NCI-H460 (cell line): ENCODE results near the gene KLRF1. TPM values are rescaled to one million over a fixed set of nuclear protein-coding genes. Genes with fewer than 3 reads are reported as not detected.
A peak's percentile ranks its signal among the peaks of the same experiment; 100 is the strongest.

Source experiments
- DNase-seq: peaks from one replicate; pipeline ENCODE4 v3.0.0-alpha.2; 2016; ENCODE audit warnings: low read depth; ENCODE audit errors: extremely low read depth
- total RNA-seq: library from RNA; depleted of rRNA; stranded (reverse); fragments of >200 nt; shearing (Covaris generic); gene quantifications from 2 replicates; pipeline ENCODE4 v1.2.3, GENCODE V29; 2014

KLRF1 gene
- total RNA-seq, 1 experiment from 2014 or later, result 0.22 TPM

DNA sequence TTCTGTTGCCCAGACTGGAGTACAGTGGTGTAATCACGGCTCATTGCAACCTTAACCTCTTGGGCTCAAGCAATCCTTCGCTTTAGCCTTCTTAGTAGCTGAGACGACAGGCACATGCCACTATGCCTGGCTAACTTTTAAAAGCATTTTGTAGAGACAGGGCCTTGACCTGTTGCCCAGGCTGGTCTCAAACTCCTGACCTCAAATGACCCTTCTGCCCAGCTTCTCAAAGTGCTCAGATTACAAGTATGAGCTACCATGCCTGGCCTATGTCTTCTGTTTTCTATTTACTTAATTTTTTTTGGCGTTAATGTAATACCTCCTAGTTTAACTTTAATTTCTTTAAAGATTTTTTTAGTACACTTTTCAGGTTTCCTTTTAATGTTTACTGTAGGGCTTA lies 20.6 kb upstream of the KLRF1 start:
- DNase-seq, result no peak

DNA sequence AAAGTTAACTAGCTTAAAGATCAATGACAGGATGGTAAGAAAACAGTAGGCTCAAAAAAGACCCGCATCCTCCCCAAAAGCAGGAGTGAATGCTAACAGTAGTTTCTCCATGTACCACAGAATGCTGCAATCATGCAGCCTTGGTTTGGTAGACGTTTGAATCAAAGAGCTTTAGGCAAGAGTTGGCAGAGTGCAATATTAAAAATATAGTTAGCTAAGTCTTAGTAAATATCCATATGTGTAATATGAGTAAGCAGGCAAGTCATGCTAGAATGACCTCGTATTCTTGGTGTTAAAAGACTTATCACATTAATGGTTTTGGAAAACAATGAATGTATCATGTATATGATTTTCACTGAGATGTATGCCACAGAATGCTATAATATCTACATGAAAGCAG lies 18.8 kb upstream of the KLRF1 start:
- DNase-seq, result no peak

- no peak for DNase-seq
These were observed 17.9 kb upstream of the KLRF1 start for GRCh38 chr12:9809338-9809737.

DNA sequence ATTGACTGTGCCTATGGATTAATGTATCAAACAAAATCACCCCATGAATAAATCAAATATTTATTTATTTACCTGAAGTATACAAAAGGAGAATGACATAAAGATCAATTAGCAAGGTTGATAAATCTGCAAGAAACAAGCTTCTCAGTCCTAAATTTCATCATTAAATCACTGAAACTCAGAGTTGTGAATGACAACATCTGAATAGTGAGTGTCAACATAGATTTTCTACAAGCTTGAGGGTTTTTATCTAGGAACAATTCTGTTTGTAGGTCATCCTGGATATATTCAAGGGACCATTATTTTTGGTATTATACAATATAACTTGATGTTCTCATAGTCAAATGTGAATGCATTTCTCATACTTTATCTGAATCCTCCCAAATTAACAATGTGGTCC lies 17.4 kb upstream of the KLRF1 start:
- DNase-seq, result no peak

GRCh38 chr12:9810671-9811070 lies 16.6 kb upstream of the KLRF1 start:
- DNase-seq, result no peak

DNA sequence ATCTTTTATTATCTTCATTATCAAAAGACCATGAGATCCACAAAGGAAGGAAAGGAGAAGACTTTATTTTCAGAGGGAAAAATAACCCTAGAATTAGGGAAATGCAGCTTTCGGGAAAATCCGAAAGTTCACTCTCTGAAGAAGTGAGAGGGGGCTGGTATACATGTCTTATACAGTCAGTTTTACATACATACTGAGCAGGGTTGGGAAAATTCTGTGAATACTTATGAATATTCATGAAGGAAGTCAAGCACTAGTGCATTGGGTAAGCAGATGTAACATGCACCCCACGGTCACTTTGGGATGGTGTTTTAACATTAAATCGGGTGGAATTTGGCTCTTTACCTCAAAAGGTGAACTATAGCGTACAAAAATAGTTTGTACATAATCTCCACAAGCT lies 15.7 kb upstream of the KLRF1 start:
- no peak for DNase-seq

DNA sequence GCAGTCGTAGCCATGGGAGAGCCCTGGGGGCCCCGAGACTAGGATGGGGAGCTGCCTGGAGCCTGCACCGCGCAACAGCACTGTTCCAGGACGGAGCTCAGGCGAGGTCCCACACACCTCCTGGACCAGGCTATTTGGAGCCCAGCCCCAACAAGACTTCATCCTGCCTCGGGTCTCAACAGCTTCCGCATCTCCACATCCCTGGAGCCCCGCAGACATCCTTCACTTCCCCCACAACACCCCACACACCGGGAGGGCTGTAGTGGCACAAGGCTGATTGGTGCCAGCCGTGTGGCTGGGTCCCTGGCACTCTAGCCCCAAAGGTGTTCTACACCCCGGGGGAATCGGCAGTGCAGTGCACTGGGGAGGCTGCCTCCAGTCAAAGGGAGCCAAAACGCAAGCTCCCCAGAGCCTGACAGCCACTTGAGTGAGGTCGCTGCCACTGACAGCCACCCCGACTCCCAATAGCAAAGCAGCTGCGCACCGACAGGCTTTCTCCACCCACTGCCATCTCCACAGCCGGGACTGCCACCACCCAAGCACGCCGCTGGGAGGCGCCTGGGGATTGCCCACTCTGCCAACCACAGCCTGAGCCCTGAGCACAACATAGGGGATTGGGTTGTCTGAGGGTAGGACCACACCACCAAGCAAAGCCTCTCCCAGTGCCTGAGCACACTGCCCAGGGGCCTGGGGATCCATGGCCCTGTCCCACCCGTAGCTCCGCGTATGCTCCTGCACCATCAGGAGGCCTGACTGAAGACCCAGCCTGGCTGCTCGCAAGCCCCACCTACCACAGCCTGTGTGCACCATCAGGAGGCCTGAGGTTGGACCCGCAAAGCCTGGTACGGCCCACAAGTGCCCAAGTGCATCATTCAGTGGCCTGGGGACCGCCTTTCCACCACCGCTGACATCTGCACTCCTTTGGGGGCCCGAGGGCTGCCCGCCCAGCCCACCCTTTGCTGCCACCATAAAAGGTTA lies 13.2 kb upstream of the KLRF1 start:
- peak; percentile 7 for DNase-seq

GRCh38 chr12:9820281-9820930 lies 6.9 kb upstream of the KLRF1 start:
- no peak for DNase-seq

GRCh38 chr12:9829483-9829882 lies 2.2 kb downstream of the KLRF1 start:
- no peak for DNase-seq

- no peak for DNase-seq
These were observed 2.7 kb downstream of the KLRF1 start for GRCh38 chr12:9829982-9830381.

DNA sequence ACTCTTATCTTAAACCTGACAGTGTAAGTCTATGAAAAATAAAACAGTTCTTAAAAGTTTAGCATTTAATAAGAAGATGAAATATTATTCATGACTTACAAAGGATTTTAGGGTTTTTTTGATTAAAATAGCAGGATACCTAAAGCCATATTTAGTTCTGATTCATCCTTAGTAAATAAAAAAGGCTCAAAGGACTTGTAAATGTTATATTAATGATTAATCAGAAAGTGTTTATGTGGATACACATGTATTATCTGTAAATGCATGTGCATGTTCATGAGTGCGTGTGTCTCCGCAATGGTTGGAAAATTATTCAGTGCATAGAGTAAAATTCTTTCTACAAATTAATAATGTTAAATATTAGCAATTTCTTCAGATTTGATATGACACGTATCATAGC lies 4.4 kb downstream of the KLRF1 start:
- DNase-seq, result no peak

DNA sequence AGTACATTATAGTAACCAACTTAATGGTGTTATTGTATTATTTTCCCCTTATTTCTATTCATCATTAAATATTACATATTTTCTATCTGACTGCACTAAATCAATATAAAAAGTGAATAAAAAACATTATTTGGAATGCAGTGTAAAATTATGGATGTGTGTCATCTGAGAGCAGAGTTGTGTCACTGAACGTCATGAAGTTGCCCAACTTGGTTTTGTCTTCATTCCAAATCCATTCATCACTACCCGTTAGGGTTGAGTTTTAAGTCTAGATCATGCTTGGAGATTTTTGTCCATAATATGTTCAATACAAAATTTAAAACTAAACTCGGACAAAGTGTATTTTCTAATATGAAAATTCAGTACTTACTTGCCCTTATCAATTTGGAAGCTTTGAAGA lies 16.1 kb downstream of the KLRF1 start:
- no peak for DNase-seq

- no peak for DNase-seq
These were observed 21.6 kb downstream of the KLRF1 start for GRCh38 chr12:9848899-9849298.

DNA sequence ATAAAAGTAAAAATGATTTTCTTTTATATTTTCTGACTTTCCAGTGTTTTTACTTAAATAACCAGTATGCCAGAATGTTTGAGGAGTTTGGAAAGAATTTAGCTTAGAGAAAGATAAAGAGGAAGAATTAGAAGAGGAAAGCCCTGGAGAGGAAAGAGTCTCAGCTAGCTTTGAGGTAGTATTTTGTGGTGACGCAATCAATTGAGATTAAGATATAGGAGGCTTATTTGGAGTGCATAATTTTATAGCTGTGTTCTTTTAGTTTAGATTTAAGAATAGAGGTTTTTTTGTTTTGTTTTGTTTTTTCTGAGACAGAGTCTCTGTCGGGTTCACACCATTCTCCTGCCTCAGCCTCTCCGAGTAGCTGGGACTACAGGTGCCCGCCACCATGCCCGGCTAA lies 23.8 kb downstream of the KLRF1 start:
- DNase-seq, result no peak

DNA sequence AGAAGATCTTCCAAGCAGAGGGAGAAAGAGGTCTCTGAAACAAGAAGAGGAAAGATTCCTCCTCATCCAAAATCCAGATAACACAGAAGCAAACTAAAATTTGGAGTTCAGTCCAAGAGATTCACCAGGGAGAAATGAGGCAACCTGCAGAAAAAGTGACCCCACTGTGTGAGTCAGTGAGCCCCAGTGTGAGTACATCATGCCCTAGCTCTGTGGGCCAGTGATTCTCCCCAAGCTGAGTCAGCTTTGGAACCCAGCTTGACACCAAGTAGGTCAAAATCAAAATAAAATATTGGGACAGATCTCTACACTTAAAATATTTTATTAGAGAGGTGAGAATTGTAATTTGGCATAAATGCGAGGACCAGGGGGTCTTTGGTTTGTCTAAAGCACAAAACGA lies 24.6 kb downstream of the KLRF1 start:
- no peak for DNase-seq

- no peak for DNase-seq
These were observed 28.9 kb downstream of the KLRF1 start for GRCh38 chr12:9856151-9856550.

GRCh38 chr12:9856894-9857293 lies 29.6 kb downstream of the KLRF1 start:
- no peak for DNase-seq

DNA sequence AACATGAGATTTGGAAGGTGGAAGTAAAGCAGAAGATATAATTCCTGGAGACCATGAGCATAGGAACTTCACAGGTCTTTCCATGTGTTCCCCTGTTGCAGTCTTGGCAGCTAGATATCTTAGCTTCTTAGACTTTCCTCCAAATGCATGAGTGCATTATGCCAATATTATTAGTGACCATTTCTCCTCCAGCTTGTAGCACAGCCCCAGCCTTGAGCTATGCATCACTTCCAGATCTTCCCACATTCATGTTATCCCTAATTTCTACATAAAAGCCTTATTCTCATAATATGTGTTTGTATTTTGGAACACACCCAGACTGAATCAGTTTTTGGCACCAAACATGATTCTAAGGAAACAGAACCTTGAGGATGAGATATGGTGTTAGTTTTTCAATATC lies 30.9 kb downstream of the KLRF1 start:
- no peak for DNase-seq

DNA sequence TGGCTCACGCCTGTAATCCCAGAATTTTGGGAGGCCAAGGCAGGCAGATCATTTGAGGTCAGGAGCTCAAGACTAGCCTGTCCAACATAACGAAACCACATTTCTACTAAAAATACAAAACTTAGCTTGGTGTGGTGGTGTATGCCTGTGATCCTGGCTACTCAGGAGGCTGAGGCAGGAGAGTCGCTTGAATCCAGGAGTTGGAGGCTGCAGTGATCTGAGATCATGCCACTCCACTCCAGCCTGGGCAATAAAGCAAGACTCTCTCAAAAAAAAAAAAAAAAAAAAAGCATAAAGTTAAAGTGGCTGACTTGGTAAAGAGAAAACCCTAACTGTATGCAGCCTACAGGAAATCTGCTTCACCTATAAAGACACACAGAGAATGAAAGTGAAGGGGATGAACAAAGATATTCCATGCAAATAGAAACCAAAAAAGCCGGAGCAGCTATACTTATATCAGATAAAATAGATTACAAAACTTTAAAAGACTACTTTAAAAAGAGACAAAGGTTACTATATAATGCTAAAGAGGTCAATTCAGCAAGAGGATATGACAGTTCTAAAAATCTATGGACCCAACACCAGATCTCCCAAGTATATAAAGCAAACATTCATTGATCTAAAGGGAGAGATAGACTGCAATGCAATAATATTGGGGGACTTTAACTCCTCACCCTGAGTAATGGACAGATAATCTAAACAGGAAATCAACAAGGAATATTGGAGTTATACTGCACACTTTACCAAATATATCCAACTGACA lies 37.8 kb downstream of the KLRF1 start:
- no peak for DNase-seq

DNA sequence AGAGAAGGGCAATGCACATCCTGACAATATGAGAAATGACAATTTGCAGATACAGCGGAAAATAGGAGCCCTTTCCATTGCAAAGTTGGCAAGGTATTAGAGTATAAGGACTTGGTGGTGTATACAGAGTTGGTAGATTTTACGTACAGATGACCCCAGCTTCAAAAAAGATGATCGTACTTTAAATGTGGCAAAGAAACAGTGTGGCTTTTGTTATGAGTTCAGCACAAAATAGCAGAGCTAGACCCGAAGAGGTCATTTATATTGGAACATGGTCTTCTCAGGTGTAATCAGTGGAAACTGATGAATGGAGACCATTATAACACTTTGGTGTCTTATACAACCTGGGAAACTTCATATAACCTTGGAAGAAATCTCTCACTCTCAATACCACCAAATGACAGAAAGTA lies 39.6 kb downstream of the KLRF1 start:
- no peak for DNase-seq

GRCh38 chr12:9867531-9867930 lies 40.2 kb downstream of the KLRF1 start:
- DNase-seq, result no peak
